ENCODE results near the gene WASHC2A. TPM values are rescaled to one million over a fixed set of nuclear protein-coding genes. Genes with fewer than 3 reads are reported as not detected.
A peak's percentile ranks its signal among the peaks of the same experiment; 100 is the strongest.
"Not testable (repeated sequence)": the region's sequence is repeated elsewhere in the genome, so short reads cannot be mapped to it uniquely, and the experiment has no call there.

WASHC2A gene
- polyA plus RNA-seq (2013, experiment 1 of 2; ENCODE audit: insufficient read length), result 26.4 TPM
- polyA plus RNA-seq (2013, experiment 2 of 2; ENCODE audit: insufficient read length), result 31.2 TPM

- peak; percentile 93 for DNase-seq
These were observed at the start of gene WASHC2A for GRCh38 chr10:50067546-50068351. Gene WASHC2A, plus strand, starts transcription at chr10:50067954. Its CDS starts 52 bp downstream, at chr10:50068006.

DNA sequence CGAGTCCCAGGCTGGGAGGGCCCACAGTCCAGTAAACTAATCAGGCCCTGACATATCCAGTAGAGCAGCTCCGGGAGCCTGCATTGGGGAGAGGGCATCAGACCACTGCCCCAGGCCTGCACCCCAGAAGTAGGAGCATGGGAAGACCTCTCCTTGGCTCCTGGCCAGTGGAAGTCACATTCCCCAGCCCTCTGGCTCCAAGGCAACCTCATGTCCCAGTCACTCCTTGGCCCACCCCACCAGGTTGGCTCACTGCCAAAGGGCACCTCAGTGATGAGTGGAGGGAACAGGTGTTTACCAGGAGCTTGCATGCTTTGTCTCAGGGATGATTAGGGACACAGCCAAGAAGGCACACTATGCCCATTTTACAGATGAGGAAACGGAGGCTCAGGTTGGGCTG lies 48.5 kb upstream of the WASHC2A start:
- not testable (repeated sequence) for DNase-seq

GRCh38 chr10:50020451-50021024 lies 47.2 kb upstream of the WASHC2A start:
- DNase-seq, result not testable (repeated sequence)

DNA sequence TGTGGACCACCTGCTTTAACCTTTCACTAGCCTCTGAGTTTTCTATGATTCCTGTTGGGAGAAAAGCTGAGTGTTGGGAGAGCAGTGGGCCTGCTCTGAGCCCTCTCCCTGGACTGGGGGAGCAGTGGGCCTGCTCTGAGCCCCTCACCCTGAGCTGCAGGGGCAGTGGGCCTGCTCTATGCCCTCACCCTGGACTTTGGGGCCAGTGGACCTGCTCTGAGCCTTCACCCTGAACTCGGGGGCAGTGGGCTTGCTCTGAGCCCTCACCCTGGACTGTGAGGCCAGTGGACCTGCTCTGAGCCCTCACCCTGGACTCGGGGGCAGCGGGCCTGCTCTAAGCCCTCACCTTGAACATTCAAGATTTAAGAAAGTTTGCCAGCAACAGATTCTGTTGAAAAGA lies 46.1 kb upstream of the WASHC2A start:
- DNase-seq, result no peak

- DNase-seq, result not testable (repeated sequence)
These were observed 42.9 kb upstream of the WASHC2A start for GRCh38 chr10:50024716-50025383.

DNA sequence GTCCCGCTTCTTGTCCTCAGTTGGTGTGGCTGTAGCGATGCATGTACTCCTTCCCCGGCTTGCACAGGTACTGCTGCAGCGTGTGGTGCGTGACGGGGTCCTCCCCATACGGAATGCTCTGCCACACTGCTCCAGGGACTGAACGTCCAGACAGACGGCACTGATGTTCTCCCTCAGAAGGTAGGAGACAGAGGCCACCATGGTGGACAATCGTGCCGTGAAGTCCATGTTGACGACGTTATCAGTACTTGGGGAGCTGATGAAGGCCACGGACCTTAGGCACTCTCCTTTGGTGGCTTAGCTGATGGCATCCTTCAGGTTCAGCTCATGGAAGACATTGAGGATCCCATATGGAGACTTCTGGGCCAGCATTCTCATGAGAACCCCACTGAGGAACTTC lies 42.1 kb upstream of the WASHC2A start:
- DNase-seq, result no peak

DNA sequence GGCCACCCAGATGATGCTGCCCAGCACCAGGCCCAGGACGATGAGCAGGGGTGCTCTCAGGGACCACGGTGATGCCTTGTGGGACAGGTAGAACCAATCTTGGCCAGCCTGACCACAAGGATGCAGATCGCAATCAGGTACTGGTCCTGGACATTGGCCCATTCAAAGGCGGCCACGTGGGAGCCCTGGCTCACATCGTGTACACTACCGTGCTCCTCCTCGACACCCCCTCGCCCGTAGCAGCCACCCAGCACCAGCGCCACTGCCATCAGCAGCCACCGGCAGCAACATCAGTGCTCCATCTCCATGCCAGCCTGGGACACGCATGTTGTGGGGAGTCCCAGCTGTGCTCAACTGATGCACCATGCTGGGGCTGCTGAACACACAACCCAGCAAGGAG lies 40.6 kb upstream of the WASHC2A start:
- no peak for DNase-seq

GRCh38 chr10:50033481-50033880 lies 34.3 kb upstream of the WASHC2A start:
- peak; percentile 53 for DNase-seq

- DNase-seq, result not testable (repeated sequence)
These were observed 32.4 kb upstream of the WASHC2A start for GRCh38 chr10:50035337-50035736.

GRCh38 chr10:50044941-50045664 lies 22.7 kb upstream of the WASHC2A start:
- peak; percentile 21 for DNase-seq

DNA sequence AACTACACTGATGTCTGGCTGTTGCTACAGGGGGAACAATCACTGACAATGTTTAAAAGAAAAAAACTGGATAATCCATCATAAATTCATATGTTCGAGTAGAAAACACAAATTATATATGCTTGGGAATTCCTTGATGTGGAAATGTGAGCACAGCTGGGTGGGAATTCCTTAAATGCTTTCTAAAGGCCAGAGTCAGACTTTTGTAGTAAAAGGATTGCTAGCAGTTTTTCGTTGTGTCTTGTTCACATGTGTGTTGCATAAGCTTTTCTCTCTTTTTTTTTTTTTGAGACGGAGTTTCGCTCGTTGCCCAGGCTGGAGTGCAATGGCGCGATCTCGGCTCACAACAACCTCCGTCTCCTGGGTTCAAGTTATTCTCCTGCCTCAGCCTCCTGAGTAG lies 21.3 kb upstream of the WASHC2A start:
- peak; percentile 64 for DNase-seq

GRCh38 chr10:50047594-50047993 lies 20.2 kb upstream of the WASHC2A start:
- DNase-seq, result not testable (repeated sequence)

DNA sequence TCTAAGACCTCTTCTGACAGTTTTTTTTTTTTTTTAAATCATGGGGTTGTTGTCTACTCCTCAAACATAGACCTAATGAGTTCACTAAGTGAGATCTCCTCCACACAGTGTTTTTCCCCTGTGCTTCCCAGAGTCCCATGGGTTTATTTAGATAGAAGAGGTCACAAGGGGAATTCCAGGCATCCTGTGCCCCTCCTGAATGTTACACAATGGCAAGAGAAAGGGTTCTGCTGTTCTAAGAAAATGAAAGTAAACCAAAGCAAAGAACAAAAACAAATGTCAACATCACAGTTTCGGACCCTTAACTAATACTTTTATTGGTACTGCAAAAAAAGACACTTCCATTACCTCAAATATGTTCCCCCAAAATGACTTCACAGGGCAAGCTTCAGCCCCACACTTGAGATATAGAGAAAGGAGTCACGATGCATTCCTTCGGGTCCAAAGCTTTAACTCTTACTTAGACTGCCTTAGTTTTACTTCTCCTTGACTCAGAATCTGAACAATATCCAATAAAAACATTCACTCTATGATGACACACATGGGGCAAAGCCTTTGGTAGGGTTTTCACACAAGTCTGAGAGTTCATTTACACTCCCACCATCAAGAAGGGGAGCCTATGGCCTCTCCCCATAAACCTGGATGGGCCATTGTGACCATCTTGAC lies 15.6 kb upstream of the WASHC2A start:
- peak; percentile 45 for DNase-seq

DNA sequence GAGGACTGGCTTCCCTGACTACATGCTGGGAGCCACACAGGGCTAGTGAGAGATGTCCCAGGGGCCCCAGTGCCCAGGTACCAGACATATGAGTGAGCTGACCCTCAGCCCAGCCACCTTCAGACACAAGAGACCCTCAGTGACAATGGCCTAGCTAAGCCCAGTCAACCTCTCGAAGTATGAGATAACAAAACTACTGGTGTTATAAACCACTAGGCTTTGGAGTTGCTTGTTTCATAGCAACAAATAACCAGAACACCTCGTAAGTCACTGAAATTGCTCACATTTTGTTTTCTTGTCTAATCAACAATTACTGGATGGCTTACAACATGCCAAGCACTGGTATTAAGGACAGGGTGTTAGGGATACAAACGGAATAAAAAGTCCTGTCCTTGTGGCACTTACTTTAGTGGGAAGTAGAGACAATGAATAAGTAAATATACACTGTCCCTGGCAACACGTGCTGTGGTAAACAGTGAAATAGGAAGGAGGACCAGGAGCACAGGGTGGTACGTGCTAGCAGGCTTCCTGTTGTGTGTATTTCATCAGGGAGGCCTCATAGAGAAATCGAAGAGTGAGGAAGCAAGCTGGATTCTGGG lies 14.9 kb upstream of the WASHC2A start:
- not testable (repeated sequence) for DNase-seq

DNA sequence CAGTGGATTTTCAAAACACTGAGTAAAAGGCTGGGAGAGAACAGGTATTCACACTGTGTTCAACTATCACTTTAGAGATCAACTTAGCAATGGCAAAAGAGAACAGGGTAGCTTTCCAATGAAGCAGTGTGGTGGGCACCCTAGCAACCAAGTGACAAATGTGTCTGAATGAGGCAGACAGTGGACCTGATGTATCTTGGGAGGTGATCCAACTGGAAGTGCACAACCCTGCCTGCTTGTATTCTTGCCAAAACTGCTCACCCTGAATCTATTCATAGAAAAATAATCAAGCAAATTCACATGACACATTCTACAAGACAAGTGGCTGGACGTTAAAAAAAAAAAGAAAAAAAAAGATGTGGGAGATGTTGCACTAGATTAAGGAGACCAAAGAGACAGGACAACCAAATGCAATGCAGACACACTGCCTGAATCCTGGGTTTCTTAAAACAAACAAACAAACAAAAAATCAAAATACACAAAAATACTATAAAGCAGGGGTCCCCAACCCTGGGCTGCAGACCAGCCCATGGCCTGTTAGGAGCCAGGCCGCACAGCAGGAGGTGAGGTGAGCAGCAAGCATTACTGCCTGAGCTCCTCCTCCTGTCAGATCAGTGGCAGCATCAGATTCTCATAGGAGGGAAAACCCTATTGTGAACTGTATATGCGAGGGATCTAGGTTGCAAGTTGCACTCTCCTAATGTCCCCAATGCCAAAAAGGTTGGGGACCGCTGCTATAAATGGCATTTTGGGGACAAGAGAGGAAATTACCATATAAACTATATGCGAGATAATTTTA lies 12.1 kb upstream of the WASHC2A start:
- not testable (repeated sequence) for DNase-seq

DNA sequence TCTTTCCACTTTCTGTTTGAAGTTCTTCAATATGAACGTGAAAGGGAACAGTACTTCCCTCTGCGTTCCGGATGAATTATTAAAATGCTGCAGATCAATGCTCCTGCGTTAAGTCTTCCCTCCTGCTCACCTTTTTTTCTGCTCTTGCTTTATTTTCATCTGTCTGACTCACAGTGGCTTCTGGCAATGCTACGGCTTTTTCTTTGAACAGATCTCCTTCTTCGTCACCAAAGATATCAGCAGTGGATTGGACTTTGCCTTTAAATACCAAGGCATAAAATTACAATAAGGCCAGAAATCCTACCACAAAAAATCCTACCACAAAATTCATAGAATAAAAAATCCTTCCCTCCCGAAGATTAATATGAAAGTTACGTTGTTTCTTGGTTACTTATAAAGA lies 11.1 kb upstream of the WASHC2A start:
- DNase-seq, result not testable (repeated sequence)

- not testable (repeated sequence) for DNase-seq
These were observed 9.0 kb upstream of the WASHC2A start for GRCh38 chr10:50058727-50059126.

- not testable (repeated sequence) for DNase-seq
These were observed 7.8 kb upstream of the WASHC2A start for GRCh38 chr10:50059946-50060345.

DNA sequence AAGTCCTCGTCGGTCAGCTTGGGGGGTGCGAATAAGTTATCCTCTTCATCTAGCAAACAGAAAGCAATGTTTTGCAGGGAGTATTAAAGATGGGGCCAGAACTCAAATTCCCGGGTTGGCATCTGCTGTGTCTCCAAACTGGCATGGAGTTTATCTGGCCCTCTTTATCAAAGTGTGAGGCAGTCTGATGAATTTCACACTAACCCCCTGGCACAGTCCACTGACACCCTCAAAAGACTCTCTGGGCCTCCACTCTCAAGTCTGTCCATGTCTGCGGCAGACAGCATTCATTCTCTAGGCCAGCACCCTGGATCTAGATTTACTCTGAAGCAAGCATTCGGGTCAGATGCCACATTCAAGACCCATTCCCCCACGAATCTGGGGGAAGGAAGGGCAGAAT lies 6.2 kb upstream of the WASHC2A start:
- DNase-seq, result not testable (repeated sequence)

GRCh38 chr10:50063100-50063499 lies 4.7 kb upstream of the WASHC2A start:
- DNase-seq, result no peak

DNA sequence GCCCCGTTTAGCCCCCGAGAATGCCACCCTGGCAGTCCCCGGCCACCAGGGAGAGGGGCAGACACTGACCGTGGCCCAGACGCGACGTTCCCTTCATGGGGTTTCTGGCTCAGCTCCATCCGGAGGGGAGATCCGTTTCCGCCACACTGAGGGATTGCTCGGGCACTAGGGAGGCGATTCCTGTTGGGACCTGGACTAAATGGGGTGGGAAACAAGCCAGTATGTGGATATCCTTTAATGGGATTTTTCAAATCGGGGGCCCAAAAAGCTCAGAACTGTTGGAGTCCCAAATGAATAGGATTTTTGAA lies 552 bp downstream of the WASHC2A start:
- not testable (repeated sequence) for DNase-seq

Measured in fibroblast of skin of scalp (primary cell).